DMS153 treated with DMSO at 0.1 percent for 48 hours (cell line): ENCODE measurements around the gene TANC1.
"Not testable (repeated sequence)": the region's sequence is repeated elsewhere in the genome, so short reads cannot be mapped to it uniquely, and the experiment has no call there.

Source experiments
- DNase-seq: peaks from one replicate; lab custom pipeline; 2025; ENCODE audit not compliant: unreplicated experiment; lab: John Stamatoyannopoulos, UW

Gene TANC1

GRCh38 chr2:159022019-159022418, 53.6 kb downstream of the TANC1 start:
- DNase-seq: no peak

GRCh38 chr2:159026170-159026569, 57.7 kb downstream of the TANC1 start:
- no peak for DNase-seq

- DNase-seq: no peak
Measured at GRCh38 chr2:159028776-159029175, 60.3 kb downstream of the TANC1 start.

GRCh38 chr2:159029936-159030335, 61.5 kb downstream of the TANC1 start:
- no peak for DNase-seq

- DNase-seq: no peak
Measured at GRCh38 chr2:159030674-159031380, 62.4 kb downstream of the TANC1 start.

GRCh38 chr2:159032146-159032545, 63.7 kb downstream of the TANC1 start:
- DNase-seq: no peak

- DNase-seq: no peak
Measured at GRCh38 chr2:159032580-159032979, 64.1 kb downstream of the TANC1 start.

GRCh38 chr2:159034713-159035112, 66.3 kb downstream of the TANC1 start:
- DNase-seq: no peak

- DNase-seq: peak; percentile 33
Measured at GRCh38 chr2:159035790-159036411, 67.5 kb downstream of the TANC1 start.

- not testable (repeated sequence) for DNase-seq
Measured at GRCh38 chr2:159036461-159036860, 68.0 kb downstream of the TANC1 start.

- not testable (repeated sequence) for DNase-seq
Measured at GRCh38 chr2:159041328-159041727, 72.9 kb downstream of the TANC1 start.

GRCh38 chr2:159042115-159042850, 73.8 kb downstream of the TANC1 start:
- no peak for DNase-seq

GRCh38 chr2:159043710-159044109, 75.3 kb downstream of the TANC1 start:
- DNase-seq: no peak

- DNase-seq: no peak
Measured at GRCh38 chr2:159044804-159045286, 76.4 kb downstream of the TANC1 start.

GRCh38 chr2:159045545-159046454, 77.4 kb downstream of the TANC1 start:
- DNase-seq: no peak

GRCh38 chr2:159046966-159047365, 78.5 kb downstream of the TANC1 start:
- DNase-seq: no peak

GRCh38 chr2:159050426-159050825, 82.0 kb downstream of the TANC1 start:
- DNase-seq: no peak

GRCh38 chr2:159051133-159051532, 82.7 kb downstream of the TANC1 start:
- DNase-seq: no peak

- no peak for DNase-seq
Measured at GRCh38 chr2:159051661-159052060, 83.2 kb downstream of the TANC1 start.

- no peak for DNase-seq
Measured at GRCh38 chr2:159052157-159052601, 83.7 kb downstream of the TANC1 start.
